OCI-LY7 (cell line): ENCODE data around the gene GLS. TPM values are rescaled to one million over a fixed set of nuclear protein-coding genes. Genes with fewer than 3 reads are reported as not detected.

ENCODE experiments used
- BruUV-seq: library from RNA; stranded (reverse); fragments of 400-500 nt; replicated peaks from 2 replicates; lab custom pipeline; 2021; lab: Mats Ljungman, UMichigan
- CTCF ChIA-PET: fragments of 300-600 bp; sonication (Branson Sonifier 250); formaldehyde crosslinking; loops from one replicate; lab custom pipeline; 2022; ENCODE audit warnings: antibody characterized with exemption; ENCODE audit not compliant: unreplicated experiment; lab: Charles Lee
- POLR2A ChIA-PET: fragments of 300-600 bp; sonication (Branson Sonifier 250); formaldehyde crosslinking; loops from one replicate; lab custom pipeline; 2022; ENCODE audit warnings: antibody characterized with exemption; lab: Charles Lee
- DNase-seq: peaks from one replicate; pipeline ENCODE4 v3.0.0-alpha.2; 2015; ENCODE audit warnings: low spot score
- H2AFZ ChIP-seq: fragments of 200-600 bp; sonication (generic), shearing (Covaris generic); 2 replicates; pipeline ENCODE4 v1.6.1; 2014; ENCODE audit warnings: mild to moderate bottlenecking, antibody characterized with exemption, low read length, moderate library complexity
- H3K27ac ChIP-seq: fragments of 200-600 bp; sonication (generic); 2 replicates; pipeline ENCODE4 v1.5.1; 2014; ENCODE audit warnings: mixed run types, low read depth, mild to moderate bottlenecking, moderate library complexity, low read length, inconsistent platforms; ENCODE audit not compliant: poor library complexity, severe bottlenecking
- H3K36me3 ChIP-seq: fragments of 200-600 bp; sonication (generic); 2 replicates; pipeline ENCODE4 v1.6.1; 2014; ENCODE audit warnings: mild to moderate bottlenecking, antibody characterized with exemption, low read length, moderate library complexity, mixed read lengths; ENCODE audit not compliant: insufficient read depth
- H3K4me1 ChIP-seq: fragments of 200-600 bp; sonication (generic); 2 replicates; pipeline ENCODE4 v1.5.1; 2014; ENCODE audit warnings: mild to moderate bottlenecking, low read length; ENCODE audit not compliant: insufficient read depth, poor library complexity, severe bottlenecking
- H3K4me2 ChIP-seq: fragments of 200-600 bp; sonication (generic); 2 replicates; pipeline ENCODE4 v1.6.1; 2014; ENCODE audit warnings: mild to moderate bottlenecking, low read length
- H3K4me3 ChIP-seq: fragments of 200-600 bp; sonication (generic); 2 replicates; pipeline ENCODE4 v1.5.1; 2014; ENCODE audit warnings: mild to moderate bottlenecking, low read depth, low read length; ENCODE audit not compliant: poor library complexity, severe bottlenecking
- H3K79me2 ChIP-seq: fragments of 200-600 bp; sonication (generic); 2 replicates; pipeline ENCODE4 v1.6.1; 2016; ENCODE audit warnings: low read depth, mild to moderate bottlenecking, low read length, moderate library complexity, mixed read lengths; ENCODE audit not compliant: insufficient read depth
- H3K9me2 ChIP-seq: fragments of 200-600 bp; sonication (generic); 2 replicates; pipeline ENCODE4 v1.6.1; 2016; ENCODE audit warnings: mild to moderate bottlenecking, low read length, mixed read lengths; ENCODE audit not compliant: insufficient read depth
- H3K9me3 ChIP-seq: fragments of 200-600 bp; sonication (generic); 2 replicates; pipeline ENCODE4 v1.6.1; 2014; ENCODE audit warnings: mild to moderate bottlenecking, mixed run types, low read length, mixed read lengths
- H4K20me1 ChIP-seq: fragments of 200-600 bp; sonication (generic); 2 replicates; pipeline ENCODE4 v1.6.1; 2014; ENCODE audit warnings: mild to moderate bottlenecking, antibody characterized with exemption, low read length, moderate library complexity, mixed read lengths; ENCODE audit not compliant: insufficient read depth
- EZH2phosphoT487 ChIP-seq: fragments of 200-600 bp; sonication (generic); IDR thresholded peaks from 2 replicates; pipeline ENCODE4 v1.6.1; 2018; ENCODE audit warnings: low read depth, borderline replicate concordance, mild to moderate bottlenecking, mixed run types, antibody characterized with exemption, low read length, moderate library complexity, mixed read lengths
- intact Hi-C: fragments of 100-400 bp; cut with micrococcal nuclease; formaldehyde crosslinking; loops from one replicate; pipeline ENCODE4 v1.10.0; 2022; ENCODE audit not compliant: unreplicated experiment
- total RNA-seq, 2 experiments: library from RNA; depleted of rRNA in 1 of 2; stranded (reverse); fragments of >200 nt in 1 of 2; shearing (Covaris generic) in 1 of 2; gene quantifications; 2 replicates each; pipeline ENCODE4 v1.2.3, GENCODE V29; 2014 to 2022
- TF ChIP-seq, protein P1 (sequence below): fragments of 200-600 bp; sonication (generic); conservative IDR thresholded peaks from 2 replicates; pipeline ENCODE4 v1.5.1; 2014; ENCODE audit warnings: mild to moderate bottlenecking, antibody characterized with exemption, low read length, moderate library complexity, mixed read lengths

GLS gene
- total RNA-seq, 2 experiments from 2014 or later, result 102 to 103 TPM

GRCh38 chr2:190853531-190854383, 26.9 kb upstream of the GLS start:
- Histone ChIP-seq H2AFZ (no peak overlapping the region), H3K4me2 (no peak overlapping the region), H3K4me1 (no peaks in the 10 kb centered on the region), H3K9me3 (no peaks in the 10 kb centered on the region), H3K27ac (no peak overlapping the region), H3K36me3 (no peaks in the 10 kb centered on the region), H4K20me1 (no peaks in the 10 kb centered on the region), H3K9me2 (no peaks in the 10 kb centered on the region), H3K4me3 (no peak overlapping the region), H3K79me2 (no peaks in the 10 kb centered on the region)
- no TSS peak for BruUV-seq
- POLR2A ChIA-PET, result no interaction called here
- no peak for DNase-seq
- intact Hi-C loops, result loop anchor here (10.0 kb wide), 1 partner anchor 301 kb away; the partner anchor contains the start of gene STAT4
- TF ChIP-seq, protein P1, sequence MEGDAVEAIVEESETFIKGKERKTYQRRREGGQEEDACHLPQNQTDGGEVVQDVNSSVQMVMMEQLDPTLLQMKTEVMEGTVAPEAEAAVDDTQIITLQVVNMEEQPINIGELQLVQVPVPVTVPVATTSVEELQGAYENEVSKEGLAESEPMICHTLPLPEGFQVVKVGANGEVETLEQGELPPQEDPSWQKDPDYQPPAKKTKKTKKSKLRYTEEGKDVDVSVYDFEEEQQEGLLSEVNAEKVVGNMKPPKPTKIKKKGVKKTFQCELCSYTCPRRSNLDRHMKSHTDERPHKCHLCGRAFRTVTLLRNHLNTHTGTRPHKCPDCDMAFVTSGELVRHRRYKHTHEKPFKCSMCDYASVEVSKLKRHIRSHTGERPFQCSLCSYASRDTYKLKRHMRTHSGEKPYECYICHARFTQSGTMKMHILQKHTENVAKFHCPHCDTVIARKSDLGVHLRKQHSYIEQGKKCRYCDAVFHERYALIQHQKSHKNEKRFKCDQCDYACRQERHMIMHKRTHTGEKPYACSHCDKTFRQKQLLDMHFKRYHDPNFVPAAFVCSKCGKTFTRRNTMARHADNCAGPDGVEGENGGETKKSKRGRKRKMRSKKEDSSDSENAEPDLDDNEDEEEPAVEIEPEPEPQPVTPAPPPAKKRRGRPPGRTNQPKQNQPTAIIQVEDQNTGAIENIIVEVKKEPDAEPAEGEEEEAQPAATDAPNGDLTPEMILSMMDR, result no peak
- no peak for TF ChIP-seq EZH2phosphoT487
- CTCF ChIA-PET, result no interaction called here

DNA sequence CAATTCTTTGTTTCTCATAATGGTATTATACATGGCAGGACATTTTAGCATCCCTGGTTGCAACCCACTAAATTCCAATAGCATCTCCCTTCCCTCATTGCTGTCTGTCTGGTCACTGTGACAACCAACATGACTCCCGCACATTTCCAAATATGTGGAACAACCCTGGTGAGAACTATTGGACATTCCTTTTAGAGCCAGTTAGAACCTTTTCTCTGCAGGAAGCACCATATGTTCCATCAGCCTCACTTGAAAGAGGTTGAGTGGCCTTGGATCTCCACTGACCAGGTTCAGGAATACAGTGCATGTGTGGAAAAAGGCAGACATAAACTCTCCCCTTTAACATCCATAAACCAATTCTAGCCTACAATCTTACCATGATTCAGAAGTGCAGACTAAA, 25.9 kb upstream of the GLS start:
- ChIA-PET CTCF (no interaction called here), POLR2A (interaction anchor here (0.6 kb wide), 1 partner anchor 185 kb away, joined by 3 read pairs; no protein-coding TSS in a partner anchor)
- H3K79me2 ChIP-seq, result no peaks in the 10 kb centered on the region
- intact Hi-C loops, result loop anchor here (10.0 kb wide), 1 partner anchor 300 kb away; the partner anchor contains the start of gene STAT4
- no peaks in the 10 kb centered on the region for H3K9me2 ChIP-seq
- no peak for TF ChIP-seq EZH2phosphoT487
- TF ChIP-seq, protein P1, result no peak
- no peaks in the 10 kb centered on the region for H3K4me1 ChIP-seq
- no peak for DNase-seq
- no peaks in the 10 kb centered on the region for H3K9me3 ChIP-seq
- no peak overlapping the region for H3K27ac ChIP-seq
- H4K20me1 ChIP-seq, result no peaks in the 10 kb centered on the region
- H3K36me3 ChIP-seq, result no peaks in the 10 kb centered on the region
- no peak overlapping the region for H3K4me3 ChIP-seq
- H2AFZ ChIP-seq, result no peak overlapping the region
- BruUV-seq, result no TSS peak
- H3K4me2 ChIP-seq, result no peak overlapping the region

GRCh38 chr2:190855245-190855644, 25.4 kb upstream of the GLS start:
- no TSS peak for BruUV-seq
- Histone ChIP-seq H3K4me1 (no peaks in the 10 kb centered on the region), H3K27ac (no peak overlapping the region), H3K79me2 (no peaks in the 10 kb centered on the region), H2AFZ (no peak overlapping the region), H3K36me3 (no peaks in the 10 kb centered on the region), H3K4me3 (no peak overlapping the region), H3K4me2 (no peak overlapping the region), H4K20me1 (no peaks in the 10 kb centered on the region), H3K9me2 (no peaks in the 10 kb centered on the region), H3K9me3 (no peaks in the 10 kb centered on the region)
- ChIA-PET POLR2A (interaction anchor here (0.6 kb wide), 1 partner anchor 185 kb away, joined by 3 read pairs; no protein-coding TSS in a partner anchor), CTCF (no interaction called here)
- DNase-seq, result no peak
- TF ChIP-seq, protein P1, result no peak
- intact Hi-C loops, result loop anchor here (10.0 kb wide), 1 partner anchor 300 kb away; the partner anchor contains the start of gene STAT4
